HG03354 (cell line): ENCODE results near the gene MERTK.
"Not testable (repeated sequence)": the region's sequence is repeated elsewhere in the genome, so short reads cannot be mapped to it uniquely, and the experiment has no call there.

ENCODE experiments used
- ATAC-seq: cut with Tn5 transposase; IDR thresholded peaks from one replicate; pipeline ENCODE4 v1.9.1; 2021; ENCODE audit warnings: mild to moderate bottlenecking; ENCODE audit not compliant: unreplicated experiment, poor library complexity, severe bottlenecking

Gene MERTK

GRCh38 chr2:111908578-111908977 is 10.2 kb downstream of the MERTK start:
- no peak for ATAC-seq

GRCh38 chr2:111909079-111909478 is 10.7 kb downstream of the MERTK start:
- ATAC-seq: no peak

GRCh38 chr2:111909997-111910396 is 11.6 kb downstream of the MERTK start:
- ATAC-seq: not testable (repeated sequence)

GRCh38 chr2:111910609-111911277 is 12.3 kb downstream of the MERTK start:
- no peak for ATAC-seq

- ATAC-seq: not testable (repeated sequence)
These were observed 13.0 kb downstream of the MERTK start for GRCh38 chr2:111911295-111911977.

- no peak for ATAC-seq
These were observed 14.1 kb downstream of the MERTK start for GRCh38 chr2:111912547-111912946.

- ATAC-seq: no peak
These were observed 18.7 kb downstream of the MERTK start for GRCh38 chr2:111917106-111917505.

GRCh38 chr2:111918383-111918806 is 20.0 kb downstream of the MERTK start:
- ATAC-seq: no peak

- ATAC-seq: no peak
These were observed 21.0 kb downstream of the MERTK start for GRCh38 chr2:111919365-111919764.

- no peak for ATAC-seq
These were observed 21.6 kb downstream of the MERTK start for GRCh38 chr2:111919794-111920608.

- ATAC-seq: no peak
These were observed 24.9 kb downstream of the MERTK start for GRCh38 chr2:111923276-111923804.

GRCh38 chr2:111924617-111925107 is 26.3 kb downstream of the MERTK start:
- no peak for ATAC-seq

- ATAC-seq: no peak
These were observed 29.3 kb downstream of the MERTK start for GRCh38 chr2:111927723-111928122.

- no peak for ATAC-seq
These were observed 32.0 kb downstream of the MERTK start for GRCh38 chr2:111930409-111930808.

- ATAC-seq: no peak
These were observed 32.5 kb downstream of the MERTK start for GRCh38 chr2:111930875-111931274.

GRCh38 chr2:111932841-111933291 is 34.5 kb downstream of the MERTK start:
- no peak for ATAC-seq

GRCh38 chr2:111933900-111934299 is 35.5 kb downstream of the MERTK start:
- ATAC-seq: not testable (repeated sequence)

- ATAC-seq: no peak
These were observed 38.5 kb downstream of the MERTK start for GRCh38 chr2:111936881-111937280.

- no peak for ATAC-seq
These were observed 40.0 kb downstream of the MERTK start for GRCh38 chr2:111938392-111938791.
